Small intestine (tissue), 7 donors: ENCODE data around the gene CORO2A. TPM values are rescaled to one million over a fixed set of nuclear protein-coding genes. Genes with fewer than 3 reads are reported as not detected.
"Not testable (repeated sequence)": the region's sequence is repeated elsewhere in the genome, so short reads cannot be mapped to it uniquely, and the experiment has no call there.

ENCODE experiments used
- DNase-seq, 2 donors: peaks; one replicate each; pipeline versions ENCODE4 v3.0.0 to v3.0.0-alpha.2; 2013
- FAIRE-seq: peaks from 2 replicates; lab custom pipeline; 2012; peaks lifted over from hg19 to GRCh38; lab: Jason Lieb, UNC
- H3K27ac ChIP-seq, 3 donors: one replicate each; pipeline ENCODE4 v1.5.1; 2013; ENCODE audit warnings: low read length in 2 of 3, mild to moderate bottlenecking in 2 of 3, control low read depth in 1 of 3, inconsistent platforms in 1 of 3, low read depth in 1 of 3, moderate library complexity in 1 of 3
- H3K27me3 ChIP-seq, 3 donors: one replicate each; pipeline ENCODE4 v1.6.1; 2013; ENCODE audit warnings: low read length in 3 of 3, inconsistent platforms in 1 of 3; ENCODE audit not compliant: control insufficient read depth in 3 of 3, insufficient read depth in 3 of 3
- H3K36me3 ChIP-seq, 3 donors: one replicate each; pipeline ENCODE4 v1.6.1; 2013; ENCODE audit warnings: low read length in 3 of 3, inconsistent platforms in 1 of 3, low read depth in 1 of 3, mild to moderate bottlenecking in 1 of 3, moderate library complexity in 1 of 3; ENCODE audit not compliant: control insufficient read depth in 3 of 3, insufficient read depth in 2 of 3
- H3K4me1 ChIP-seq, 3 donors: one replicate each; pipeline ENCODE4 v1.6.1; 2013; ENCODE audit warnings: low read length in 2 of 3, inconsistent platforms in 1 of 3, low read depth in 1 of 3, mild to moderate bottlenecking in 1 of 3, moderate library complexity in 1 of 3; ENCODE audit not compliant: control insufficient read depth in 3 of 3, insufficient read depth in 2 of 3
- H3K4me3 ChIP-seq, 3 donors: one replicate each; pipeline ENCODE4 v1.5.1; 2013; ENCODE audit warnings: low read length in 3 of 3, control low read depth in 1 of 3, inconsistent platforms in 1 of 3, low read depth in 1 of 3, mild to moderate bottlenecking in 1 of 3, moderate library complexity in 1 of 3
- H3K9me3 ChIP-seq, 2 donors: one replicate each; pipeline ENCODE4 v1.6.1; 2013; ENCODE audit warnings: low read depth in 1 of 2, low read length in 1 of 2; ENCODE audit not compliant: control insufficient read depth in 2 of 2, insufficient read depth in 1 of 2
- WGBS, 3 donors: extraction: QIAGEN DNeasy Blood & Tissue Kit; methylation state at CpG; one replicate each; pipeline ENCODE4 v1.1.7; 2013; 5-methylcytosine and 5-hydroxymethylcytosine counted together
- polyA plus RNA-seq, 4 donors: library from polyadenylated mRNA; stranded (reverse) in 3 of 4; unstranded in 1 of 4; fragments of 200-250 nt in 3 of 4; fragments of 120-200 nt in 1 of 4; gene quantifications; one replicate each; pipeline versions ENCODE4 v1.2.1 to v1.2.3, GENCODE V29; 2013
- donor health status: healthy with polysubstance abuse.
- donor health status: control.
- donor health status: control.
- donor health status: Bipolar disorder and iron deficiency.
- donor health status: healthy.

Gene CORO2A
- polyA plus RNA-seq, 4 donors, result 35.1 to 68.2 (median 51.2) TPM

DNA sequence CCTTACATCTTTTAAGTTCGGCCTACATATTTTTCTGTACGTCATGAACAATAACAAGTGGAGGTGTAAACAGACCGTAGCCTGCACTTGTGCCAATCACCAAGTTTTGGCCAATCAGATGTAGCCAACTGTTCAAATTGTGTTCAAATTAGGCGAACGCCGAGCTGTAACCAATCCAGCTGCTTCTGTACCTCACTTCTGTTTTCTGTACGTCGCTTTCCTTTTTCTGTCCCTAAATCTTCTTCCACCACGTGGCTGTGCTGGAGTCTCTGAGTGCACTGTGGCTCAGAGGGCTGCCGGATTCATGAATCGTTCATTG, 99.9 kb downstream of the CORO2A start:
- H3K4me3 ChIP-seq, result no peak overlapping the region
- peaks cover 0 to 3% (median 0%) of the 10 kb centered on the region in 3 donors for H3K4me1 ChIP-seq
- H3K9me3 ChIP-seq, result no peaks in the 10 kb centered on the region
- no peak overlapping the region for H3K27ac ChIP-seq
- WGBS, 3 donors, result 86 to 94% (median 94%) methylated on average over 11 of the region's 11 CpGs
- FAIRE-seq, result no peak
- no peak for DNase-seq
- no peaks in the 10 kb centered on the region for H3K27me3 ChIP-seq
- H3K36me3 ChIP-seq, result peaks cover 3 to 66% (median 21%) of the 10 kb centered on the region in 3 donors

DNA sequence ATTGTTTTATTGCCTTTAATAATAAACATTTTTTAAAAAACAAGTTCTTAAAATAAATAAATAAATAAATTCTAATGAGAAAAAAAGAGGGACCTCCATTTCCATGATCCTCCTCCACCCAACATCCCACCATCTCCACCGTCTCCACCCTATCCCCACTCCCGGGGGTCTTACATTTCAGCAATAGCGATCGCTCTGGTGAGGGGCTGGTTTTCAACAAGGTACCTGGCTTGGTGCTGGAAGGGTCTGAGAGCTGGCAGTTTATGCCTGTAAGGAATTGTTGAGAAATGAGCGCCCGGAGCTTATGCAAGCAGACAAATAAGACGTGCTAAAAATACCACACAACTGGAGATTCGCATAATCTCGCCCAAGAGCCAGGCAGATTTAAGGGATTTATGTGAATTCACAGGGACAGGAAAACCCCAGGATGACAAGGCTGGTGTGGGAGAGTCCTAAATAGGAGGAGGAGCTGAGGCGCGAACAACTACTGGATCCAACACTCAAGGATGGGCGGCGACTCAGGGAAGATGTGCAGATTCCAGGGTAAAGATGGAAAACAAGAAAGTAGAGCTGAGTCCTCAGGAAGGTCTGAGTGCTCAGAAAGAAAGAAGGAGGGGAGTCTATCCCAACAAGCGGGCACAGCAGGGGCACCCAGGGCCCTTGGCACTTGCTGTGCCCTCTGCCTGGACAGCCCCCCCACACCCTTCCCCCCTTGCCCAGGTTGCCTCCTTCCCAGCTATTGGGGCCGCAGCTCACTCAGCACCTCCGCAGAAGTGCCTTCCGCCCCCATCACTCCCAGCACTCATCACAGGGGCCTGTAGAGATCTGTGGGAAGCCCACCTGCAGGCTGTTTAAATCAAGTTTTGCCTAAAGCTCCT, 100.5 kb downstream of the CORO2A start:
- no peaks in the 10 kb centered on the region for H3K27me3 ChIP-seq
- peaks cover 0 to 3% (median 0%) of the 10 kb centered on the region in 3 donors for H3K4me1 ChIP-seq
- WGBS, 3 donors, result 86 to 94% (median 92%) methylated on average over 17 of the region's 17 CpGs
- H3K27ac ChIP-seq, result no peak overlapping the region
- H3K36me3 ChIP-seq, result peaks cover 3 to 68% (median 23%) of the 10 kb centered on the region in 3 donors
- no peak overlapping the region for H3K4me3 ChIP-seq
- FAIRE-seq (no peak), DNase-seq (no peak)
- no peaks in the 10 kb centered on the region for H3K9me3 ChIP-seq

DNA sequence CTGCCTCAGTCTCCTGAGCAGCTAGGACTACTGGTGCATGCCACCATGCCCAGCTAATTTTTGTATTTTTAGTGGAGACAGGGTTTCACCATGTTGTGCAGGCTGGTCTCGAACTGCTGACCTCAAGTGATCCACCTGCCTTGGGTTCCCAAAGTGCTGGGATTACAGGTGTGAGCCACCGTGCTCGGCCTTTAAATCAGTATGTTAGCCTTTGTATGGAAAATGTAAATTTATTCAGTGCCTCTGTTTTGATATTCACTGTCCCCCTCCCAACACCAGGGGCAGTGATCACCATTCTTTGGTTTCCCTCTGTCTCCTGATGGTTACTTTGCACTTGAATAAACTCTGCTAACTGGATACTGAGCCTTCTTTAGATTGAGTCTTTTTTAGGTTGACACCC, 101.8 kb downstream of the CORO2A start:
- not testable (repeated sequence) for FAIRE-seq, H3K4me1 ChIP-seq, H3K4me3 ChIP-seq, H3K27me3 ChIP-seq, DNase-seq, H3K9me3 ChIP-seq, H3K27ac ChIP-seq
- H3K36me3 ChIP-seq, result peaks cover 7 to 66% (median 25%) of the 10 kb centered on the region in 3 donors
- 90 to 100% (median 90%) methylated on average over 3 of the region's 3 CpGs for WGBS, 3 donors

DNA sequence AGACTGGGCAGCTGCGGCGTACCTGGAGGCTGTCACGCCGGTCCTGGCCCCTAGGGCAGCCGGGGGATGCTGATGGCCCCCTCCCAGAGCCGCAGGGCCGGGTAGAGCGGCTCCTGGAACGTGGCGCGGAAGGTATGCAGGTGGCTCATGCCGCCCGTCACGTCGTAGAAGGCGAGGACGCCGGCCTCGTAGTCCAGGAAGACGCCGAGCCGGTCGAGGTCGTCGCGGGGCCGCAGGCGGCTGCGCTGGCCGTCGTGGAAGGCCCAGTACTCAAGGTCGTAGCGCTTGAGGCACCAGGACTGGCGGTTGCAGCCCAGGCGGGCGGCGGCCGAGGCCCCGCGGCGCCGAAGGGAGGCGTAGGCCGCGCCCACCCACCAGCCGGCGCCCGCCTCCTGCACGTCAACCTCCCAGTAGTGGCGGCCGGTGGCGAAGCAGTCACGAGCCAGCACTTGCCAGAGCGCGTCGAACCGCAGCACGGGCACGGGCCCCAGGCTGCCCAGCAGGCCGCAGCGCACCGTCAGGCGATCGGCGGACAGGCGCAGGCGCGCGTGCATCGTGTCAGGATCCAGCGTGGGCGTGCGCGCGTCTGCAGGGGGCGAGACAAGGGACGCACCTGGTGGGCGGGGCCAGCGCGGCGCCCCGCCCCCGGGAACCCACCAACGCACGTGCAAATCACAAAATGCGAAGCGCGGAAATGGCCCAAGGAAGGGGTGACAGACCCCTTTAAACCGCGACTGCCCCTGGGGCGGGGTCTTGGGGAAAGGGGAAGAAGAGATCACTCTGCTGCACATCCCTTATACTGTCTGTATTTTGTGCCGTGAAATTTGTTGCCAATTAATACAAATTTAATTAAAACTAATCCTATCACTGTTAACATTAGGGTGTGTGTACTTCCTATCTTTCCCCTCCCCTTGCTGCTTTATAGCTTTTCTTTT, 104.8 kb downstream of the CORO2A start:
- H3K4me3 ChIP-seq, result peak overlapping the region in 1 of 3 donors; percentile 10
- no peaks in the 10 kb centered on the region for H3K9me3 ChIP-seq
- no peak overlapping the region for H3K27ac ChIP-seq
- H3K4me1 ChIP-seq, result peaks cover 0 to 12% (median 0%) of the 10 kb centered on the region in 3 donors
- H3K36me3 ChIP-seq, result peaks cover 9 to 63% (median 16%) of the 10 kb centered on the region in 3 donors
- DNase-seq, result peak in 1 of 2 donors; percentile 78
- no peak for FAIRE-seq
- no peaks in the 10 kb centered on the region for H3K27me3 ChIP-seq
- WGBS, 3 donors, result 57 to 89% (median 76%) methylated on average over 77 to 92 of the region's 92 CpGs

DNA sequence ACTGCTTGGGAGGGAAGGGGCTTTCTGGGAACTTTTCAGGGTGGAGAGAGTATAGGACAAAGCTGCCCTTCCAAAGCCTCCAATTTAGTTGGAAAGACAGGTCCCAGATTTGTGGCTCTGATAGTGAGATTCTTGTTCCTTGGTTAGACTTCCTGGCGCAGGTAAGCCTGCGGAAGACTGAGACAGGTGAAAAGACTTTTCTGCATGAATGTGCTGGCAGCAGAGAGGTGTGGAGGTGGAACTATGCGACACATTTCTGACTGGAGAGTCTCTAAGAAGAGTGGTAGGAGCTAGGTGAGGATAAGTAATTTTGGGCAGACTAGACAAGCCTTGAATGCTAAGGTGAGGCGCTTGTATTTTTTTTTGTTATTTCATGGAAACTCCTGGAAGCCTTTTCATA, 106.0 kb downstream of the CORO2A start:
- Histone ChIP-seq H3K27me3 (no peaks in the 10 kb centered on the region), H3K27ac (no peak overlapping the region), H3K36me3 (peaks cover 10 to 63% (median 19%) of the 10 kb centered on the region in 3 donors), H3K4me3 (no peak overlapping the region), H3K4me1 (peaks cover 0 to 19% (median 0%) of the 10 kb centered on the region in 3 donors), H3K9me3 (no peaks in the 10 kb centered on the region)
- DNase-seq, result no peak
- WGBS, 3 donors, result 96 to 99% (median 96%) methylated on average over 4 of the region's 4 CpGs
- no peak for FAIRE-seq

DNA sequence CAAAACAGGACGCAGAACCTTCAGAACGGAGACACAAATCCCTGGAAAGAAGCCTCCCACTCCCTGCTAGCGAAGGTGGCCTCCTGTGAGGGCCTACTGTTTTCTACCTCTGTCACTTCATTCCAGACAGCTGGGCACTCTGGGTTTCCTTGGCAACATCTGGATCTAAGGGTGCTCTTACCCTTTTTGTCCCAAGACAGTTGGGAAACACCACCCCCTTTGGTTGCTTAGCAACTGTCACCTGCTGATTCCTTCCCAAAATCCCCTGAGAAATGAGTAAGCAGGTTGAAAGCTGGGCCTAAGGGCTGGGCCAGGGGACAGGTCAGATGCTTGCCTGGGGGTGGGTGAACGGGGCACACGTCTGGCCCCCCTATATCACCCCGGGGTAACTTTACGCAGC, 106.5 kb downstream of the CORO2A start:
- Histone ChIP-seq H3K36me3 (peaks cover 12 to 65% (median 18%) of the 10 kb centered on the region in 3 donors), H3K27me3 (no peaks in the 10 kb centered on the region), H3K4me1 (peaks cover 0 to 23% (median 0%) of the 10 kb centered on the region in 3 donors), H3K4me3 (no peak overlapping the region), H3K9me3 (no peaks in the 10 kb centered on the region), H3K27ac (no peak overlapping the region)
- DNase-seq, result no peak
- FAIRE-seq, result no peak
- WGBS, 3 donors, result 84 to 87% (median 84%) methylated on average over 7 of the region's 7 CpGs

DNA sequence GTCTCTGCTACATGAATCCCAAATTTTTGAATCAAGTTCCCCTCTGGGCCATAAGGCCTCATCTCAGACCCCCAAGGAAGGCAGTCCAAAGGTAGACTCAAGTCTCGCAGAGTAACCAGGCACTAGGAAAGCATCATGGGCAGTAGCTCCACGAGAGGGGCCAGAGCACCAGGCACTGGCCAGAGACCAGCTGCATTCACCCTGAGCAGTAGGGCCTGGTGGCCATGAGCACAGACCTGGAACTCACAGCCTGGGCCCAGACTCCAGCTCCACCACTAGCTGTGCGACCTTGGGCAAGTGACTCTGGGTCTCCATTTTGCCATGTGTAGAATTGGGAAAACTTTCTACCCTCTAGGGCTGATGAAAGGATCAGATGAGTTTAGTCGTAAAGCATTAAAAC, 107.4 kb downstream of the CORO2A start:
- H3K27ac ChIP-seq, result no peak overlapping the region
- no peak overlapping the region for H3K4me3 ChIP-seq
- H3K9me3 ChIP-seq, result no peaks in the 10 kb centered on the region
- H3K36me3 ChIP-seq, result peaks cover 9 to 67% (median 18%) of the 10 kb centered on the region in 3 donors
- DNase-seq (no peak), FAIRE-seq (no peak)
- H3K27me3 ChIP-seq, result no peaks in the 10 kb centered on the region
- H3K4me1 ChIP-seq, result peaks cover 0 to 23% (median 0%) of the 10 kb centered on the region in 3 donors
- 91 to 93% (median 92%) methylated on average over 4 of the region's 4 CpGs for WGBS, 3 donors

DNA sequence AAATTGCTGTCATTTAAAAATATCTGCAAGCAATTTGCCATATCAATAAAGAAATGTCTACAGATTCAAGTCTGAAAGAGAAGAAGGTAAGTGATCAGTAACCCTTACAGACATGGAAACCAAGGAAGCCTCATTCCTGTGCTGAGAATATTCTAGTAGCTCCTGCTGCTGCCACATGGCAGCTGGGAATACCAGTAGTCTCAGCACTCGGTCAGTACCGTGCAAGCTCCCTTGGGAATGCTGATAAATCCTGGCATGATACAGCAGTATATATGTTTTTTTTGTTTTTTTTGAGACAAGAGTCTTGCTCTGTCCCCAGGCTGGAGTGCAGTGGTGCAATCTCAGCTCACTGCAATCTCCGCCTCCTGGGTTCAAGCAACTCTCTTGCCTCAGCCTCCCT, 108.0 kb downstream of the CORO2A start:
- Histone ChIP-seq H3K4me3 (no peak overlapping the region), H3K36me3 (peaks cover 9 to 69% (median 18%) of the 10 kb centered on the region in 3 donors), H3K27me3 (no peaks in the 10 kb centered on the region), H3K9me3 (no peaks in the 10 kb centered on the region), H3K27ac (no peak overlapping the region), H3K4me1 (peaks cover 0 to 23% (median 0%) of the 10 kb centered on the region in 3 donors)
- 89 to 97% (median 96%) methylated on average over 3 of the region's 3 CpGs for WGBS, 3 donors
- no peak for FAIRE-seq
- no peak for DNase-seq
